ENCODE data around the gene TMEM63C.

- no peak for TF ChIP-seq CTCF (IDR thresholded peaks at IDR 0.05)
- TF ChIP-seq EZH2 (IDR thresholded peaks at IDR 0.05; ENCODE audit: borderline replicate concordance, insufficient read depth, low read depth, low read length, poor library complexity, severe bottlenecking) = no peak
Measured at GRCh38 chr14:77184396-77185092, 2.9 kb downstream of the TMEM63C start.
